ENCODE results near the gene TALDO1. TPM values are rescaled to one million over a fixed set of nuclear protein-coding genes. Genes with fewer than 3 reads are reported as not detected.

Gene TALDO1
- total and polyA plus RNA-seq, 2 of the 8 experiments (the other 6 are each of a cell fraction or from before 2014, with no cell fraction given), result 265 to 308 TPM

DNA sequence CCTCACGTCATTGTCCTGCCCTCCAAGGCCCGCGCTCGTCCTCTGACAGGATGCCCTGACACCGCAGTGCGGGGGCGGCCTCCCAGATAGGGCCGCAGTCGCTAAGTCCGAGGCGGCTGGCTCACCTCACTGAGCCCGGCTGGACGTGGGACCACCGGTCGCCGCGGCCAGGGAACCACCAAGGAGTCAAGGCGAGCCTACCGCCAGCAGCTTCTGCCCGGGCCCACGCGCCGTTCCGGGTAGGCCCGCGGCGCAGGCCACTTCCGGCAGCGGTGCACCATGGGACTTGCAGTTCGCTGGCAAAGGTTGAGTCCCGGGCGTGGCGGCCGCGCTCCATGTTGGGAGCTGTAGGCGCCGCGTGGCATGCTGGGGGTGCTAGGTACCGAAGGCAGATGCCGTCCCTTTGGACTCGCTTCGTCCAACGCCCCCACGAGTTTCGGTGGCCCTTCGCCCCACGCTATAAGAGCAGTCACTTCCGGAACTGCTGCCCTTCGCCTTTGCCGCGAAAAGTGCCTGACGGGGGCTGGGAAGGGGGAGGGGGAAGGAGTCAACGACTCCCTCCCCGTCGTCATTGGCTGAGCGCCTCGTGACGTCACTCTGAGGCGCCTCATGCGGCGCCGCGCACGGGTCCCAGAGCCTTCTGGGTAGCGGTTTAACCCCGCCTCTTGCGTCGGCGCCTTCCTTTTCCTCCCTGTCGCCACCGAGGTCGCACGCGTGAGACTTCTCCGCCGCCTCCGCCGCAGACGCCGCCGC, 62.2 kb downstream of the TALDO1 start, which contains the start of gene RPLP2 (continued):
- TF ChIP-seq CHD7 (IDR thresholded peaks at IDR 0.05; ENCODE audit: insufficient replicate concordance, low read length) (no peak), POLR2AphosphoS5 (IDR thresholded peaks at IDR 0.05; ENCODE audit: low read depth, low read length) (peak; percentile 92), TAF1 (IDR thresholded peaks at IDR 0.05; ENCODE audit: low read depth, low read length) (peak; percentile 99), YY1 (IDR thresholded peaks at IDR 0.05; ENCODE audit: low read depth, low read length) (peak; percentile 83), SAP30 (IDR thresholded peaks at IDR 0.05; ENCODE audit: insufficient read depth, insufficient replicate concordance, low read length) (no peak), SP1 (IDR thresholded peaks at IDR 0.05; ENCODE audit: low read depth, low read length) (peak; percentile 82; the same call in 1 of the 2 replicates), NANOG (IDR thresholded peaks at IDR 0.05; ENCODE audit: insufficient read depth, low read depth, low read length, poor library complexity, severe bottlenecking) (no peak), KDM1A (IDR thresholded peaks at IDR 0.05; ENCODE audit: borderline replicate concordance, low read length) (no peak)
- TF ChIP-seq, protein P1, sequence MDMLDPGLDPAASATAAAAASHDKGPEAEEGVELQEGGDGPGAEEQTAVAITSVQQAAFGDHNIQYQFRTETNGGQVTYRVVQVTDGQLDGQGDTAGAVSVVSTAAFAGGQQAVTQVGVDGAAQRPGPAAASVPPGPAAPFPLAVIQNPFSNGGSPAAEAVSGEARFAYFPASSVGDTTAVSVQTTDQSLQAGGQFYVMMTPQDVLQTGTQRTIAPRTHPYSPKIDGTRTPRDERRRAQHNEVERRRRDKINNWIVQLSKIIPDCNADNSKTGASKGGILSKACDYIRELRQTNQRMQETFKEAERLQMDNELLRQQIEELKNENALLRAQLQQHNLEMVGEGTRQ (IDR thresholded peaks at IDR 0.05; ENCODE audit: low read length), result no peak

Data from H1 (cell line).